Loucy (cell line): ENCODE data around the gene DCAF7.

ENCODE experiments used
- CTCF ChIP-seq: fragments of 200-600 bp; sonication (generic); conservative IDR thresholded peaks from 2 replicates; pipeline ENCODE4 v1.5.1; 2014; ENCODE audit warnings: mild to moderate bottlenecking, antibody characterized with exemption, low read length
- EZH2phosphoT487 ChIP-seq: fragments of 200-600 bp; IDR thresholded peaks from 2 replicates; pipeline ENCODE4 v1.6.1; 2018; ENCODE audit warnings: antibody characterized with exemption, mild to moderate bottlenecking, moderate library complexity, borderline replicate concordance

- TF ChIP-seq CTCF (no peak), EZH2phosphoT487 (no peak)
These were observed 3.2 kb upstream of the DCAF7 start for GRCh38 chr17:63547083-63547523.
